Inferior parietal cortex (tissue), 1 donor: ENCODE data around the gene MT1H.

Experiments
- DNase-seq: peaks from one replicate; pipeline ENCODE4 v3.0.0-alpha.2; 2016; ENCODE audit errors: extremely low spot score

Gene MT1H

DNA sequence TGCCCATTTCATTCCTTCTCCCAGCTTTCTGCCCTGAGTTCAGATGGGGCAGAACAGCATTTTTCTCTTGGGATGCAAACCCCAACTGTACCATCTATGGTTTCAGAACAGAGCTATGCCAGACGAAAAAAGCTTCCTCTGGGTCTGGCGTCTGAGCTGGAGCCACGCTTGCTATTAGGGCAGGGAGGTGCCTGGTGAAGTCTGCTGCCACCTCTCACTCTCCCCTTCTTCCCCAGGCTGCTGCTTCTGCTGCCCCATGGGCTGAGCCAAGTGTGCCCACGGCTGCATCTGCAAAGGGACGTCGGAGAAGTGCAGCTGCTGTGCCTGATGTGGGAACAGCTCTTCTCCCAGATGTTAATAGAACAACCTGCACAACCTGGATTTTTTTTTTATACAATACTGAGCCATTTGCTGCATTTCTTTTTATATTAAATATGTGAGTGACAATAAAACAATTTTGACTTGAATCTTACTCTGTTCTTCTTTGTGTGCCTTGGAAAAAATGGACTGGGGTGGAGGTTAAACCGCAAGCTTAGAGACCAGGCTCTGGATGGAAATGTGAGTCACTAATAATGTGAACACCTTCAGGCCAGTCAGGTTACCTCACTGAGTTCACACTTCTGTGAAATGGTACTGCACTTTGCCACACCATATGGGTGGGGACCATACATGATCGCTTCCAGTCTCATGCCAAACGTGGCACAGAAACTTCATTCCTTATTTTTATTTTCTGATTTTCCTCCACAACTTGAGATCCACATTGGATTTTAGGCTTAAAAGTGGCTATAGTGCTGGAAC lies 32.8 kb upstream of the MT1H start:
- DNase-seq, result no peak

DNA sequence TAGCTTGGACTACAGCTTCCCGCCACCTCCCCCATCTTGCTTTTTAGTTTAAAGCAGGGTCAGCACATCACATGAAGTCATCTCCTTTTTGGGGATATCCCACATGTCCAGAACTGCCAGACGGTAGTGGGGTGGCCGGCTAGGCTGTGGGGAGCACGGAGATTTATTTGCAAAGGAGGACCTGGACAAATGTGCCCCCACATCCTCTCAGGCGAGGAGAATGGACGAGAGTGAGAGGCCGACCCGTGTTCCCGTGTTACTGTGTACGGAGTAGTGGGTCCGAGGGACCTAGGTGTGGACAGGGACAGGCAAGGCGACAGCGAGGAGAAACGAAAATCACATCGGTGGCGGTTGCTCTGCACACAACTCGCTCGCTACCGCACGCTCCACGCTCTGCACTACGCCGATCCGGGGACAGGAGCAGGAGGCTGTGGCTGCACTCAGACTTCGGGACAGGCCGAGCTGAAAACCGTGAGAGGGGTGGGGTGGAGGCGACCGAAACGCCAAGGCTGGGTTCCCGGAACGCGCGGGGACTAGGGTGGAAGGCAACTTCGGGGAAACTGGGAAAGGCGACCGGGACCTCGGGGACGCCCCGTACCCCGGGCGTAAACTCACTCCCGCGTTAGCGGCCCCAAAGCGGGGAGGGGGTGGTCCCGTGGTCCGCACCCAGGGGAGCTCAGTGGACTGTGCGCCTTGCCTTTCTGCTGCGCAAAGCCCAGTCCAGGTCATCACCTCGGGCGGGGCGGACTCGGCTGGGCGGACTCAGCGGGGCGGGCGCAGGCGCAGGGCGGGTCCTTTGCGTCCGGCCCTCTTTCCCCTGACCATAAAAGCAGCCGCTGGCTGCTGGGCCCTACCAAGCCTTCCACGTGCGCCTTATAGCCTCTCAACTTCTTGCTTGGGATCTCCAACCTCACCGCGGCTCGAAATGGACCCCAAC lies 31.5 kb upstream of the MT1H start, which contains the start of gene MT1A:
MT1A (plus strand) TSS at position 853 of the 937 bp plus-strand sequence; CDS start at position 926, 73 bp downstream.
- no peak for DNase-seq

DNA sequence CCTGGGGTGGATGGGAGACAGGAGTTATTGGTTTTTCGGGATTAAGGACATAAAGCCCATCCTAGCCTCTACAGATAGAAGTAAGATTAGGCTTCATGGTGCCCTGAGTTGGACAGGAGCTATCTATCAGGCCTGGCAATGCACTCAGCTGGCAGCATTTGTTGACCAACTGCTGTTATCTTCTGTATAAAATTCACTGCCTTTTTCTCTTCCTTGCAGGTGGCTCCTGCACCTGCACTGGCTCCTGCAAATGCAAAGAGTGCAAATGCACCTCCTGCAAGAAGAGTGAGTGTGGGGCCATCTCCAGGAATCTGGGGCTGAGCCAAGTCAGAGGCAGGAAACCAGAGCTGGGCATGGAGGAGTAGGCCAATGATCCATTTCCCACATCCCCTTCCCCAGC lies 30.6 kb upstream of the MT1H start:
- no peak for DNase-seq

DNA sequence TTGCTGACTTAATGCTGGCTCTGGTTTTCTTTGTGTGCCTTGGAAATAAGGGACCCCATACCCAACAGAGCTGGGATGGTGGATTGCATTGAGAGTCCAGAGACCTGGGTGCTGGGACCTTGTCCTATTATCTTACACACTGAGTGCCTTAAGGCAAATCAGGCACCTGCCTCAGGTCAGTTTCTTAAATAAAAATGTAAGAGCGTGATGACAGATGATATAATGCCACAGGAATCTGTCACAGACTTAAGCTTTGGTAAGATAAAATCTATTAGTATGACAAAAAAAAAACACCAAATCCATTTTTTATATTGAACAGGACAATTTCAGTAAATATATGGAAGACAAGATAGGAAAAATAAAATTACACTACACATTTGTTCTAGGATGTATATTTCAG lies 29.5 kb upstream of the MT1H start:
- DNase-seq, result no peak

DNA sequence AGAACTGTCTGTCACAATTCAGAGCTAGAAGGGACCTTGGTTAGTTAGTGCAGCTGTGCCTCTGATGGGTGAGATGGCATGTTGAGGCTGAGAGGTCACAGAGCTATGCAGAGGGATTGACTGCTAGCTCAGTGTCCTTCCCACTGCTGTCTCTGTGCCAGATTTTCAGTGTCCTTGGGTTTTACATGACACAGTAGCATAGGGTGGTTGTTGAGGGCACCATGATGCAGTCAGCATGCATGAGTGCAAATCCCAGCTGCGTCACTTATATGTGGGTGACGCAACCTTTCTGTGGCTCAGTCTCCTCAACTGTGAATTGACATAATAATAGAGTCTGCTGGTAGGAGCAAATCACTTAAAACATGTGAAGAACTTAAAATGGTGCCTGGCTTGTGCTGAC lies 28.4 kb upstream of the MT1H start:
- DNase-seq, result no peak

DNA sequence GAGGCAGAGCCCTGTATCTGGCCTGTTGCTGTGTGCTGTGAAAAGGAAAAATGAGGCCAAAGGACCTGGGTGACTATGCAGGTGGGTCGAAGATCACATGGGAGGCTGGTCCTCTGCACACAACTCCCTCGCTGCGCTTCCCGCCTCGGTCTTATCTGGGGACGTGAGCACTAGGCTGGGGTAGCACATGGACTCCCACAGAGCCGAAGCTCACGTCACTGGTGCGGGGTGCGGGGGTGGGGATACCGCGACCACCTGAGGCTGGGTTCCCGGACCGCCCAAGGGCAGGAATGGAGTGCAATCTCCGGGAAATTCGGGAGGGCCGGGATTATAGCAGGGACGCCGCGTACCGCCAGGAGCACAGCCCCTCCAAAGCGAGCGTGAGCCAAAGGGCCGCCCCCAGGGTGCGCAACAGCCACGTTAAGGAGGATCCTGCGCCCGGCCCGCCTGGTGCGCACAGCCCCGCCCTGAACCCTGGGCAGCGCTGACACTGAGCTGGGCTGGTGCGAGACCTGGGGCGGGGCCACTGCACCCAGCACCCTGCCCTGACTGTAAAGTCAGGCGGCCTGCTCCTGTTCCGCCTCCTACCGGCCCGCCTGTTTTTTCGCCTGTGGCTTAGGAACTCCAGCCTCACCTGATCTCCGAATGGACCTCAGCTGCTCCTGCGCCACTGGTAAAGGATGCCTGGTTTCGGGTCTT lies 26.4 kb upstream of the MT1H start:
- DNase-seq, result no peak

DNA sequence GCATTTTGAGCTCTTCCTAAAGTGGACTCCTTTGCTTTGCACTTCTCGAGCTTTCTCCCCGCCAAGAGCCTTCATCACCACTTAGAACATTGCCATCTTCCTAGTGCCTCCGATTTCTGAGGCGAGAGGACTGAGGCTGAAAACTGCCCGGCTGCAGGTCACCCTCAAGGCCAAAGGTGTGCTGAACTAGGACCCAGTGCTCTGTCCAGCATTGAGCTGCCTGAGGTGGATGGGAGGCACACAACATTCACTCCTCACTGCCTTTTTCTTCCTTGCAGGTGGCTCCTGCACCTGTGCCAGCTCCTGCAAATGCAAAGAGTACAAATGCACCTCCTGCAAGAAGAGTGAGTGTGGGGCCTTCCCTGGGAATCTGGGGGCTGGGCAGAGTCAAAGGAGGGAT lies 25.8 kb upstream of the MT1H start:
- DNase-seq, result no peak

DNA sequence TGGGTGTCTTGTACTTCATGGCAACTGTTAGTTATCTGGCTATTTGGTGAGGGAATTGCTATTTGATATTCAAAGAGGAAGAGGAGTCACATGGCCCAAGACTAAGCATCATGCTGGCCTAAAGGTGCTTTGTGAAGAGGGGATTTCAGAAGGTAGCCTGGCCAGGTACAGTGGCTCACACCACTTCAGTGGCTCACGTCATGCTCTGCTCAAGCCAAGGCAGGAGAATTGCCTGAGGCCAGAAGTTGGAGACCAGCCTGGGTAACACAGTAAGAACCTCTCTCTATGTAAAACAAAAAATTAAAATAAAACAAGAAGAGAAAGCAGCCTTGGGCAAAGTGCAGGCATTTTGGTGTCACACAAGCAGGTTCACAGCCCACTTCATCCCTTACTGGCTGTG lies 24.3 kb upstream of the MT1H start:
- no peak for DNase-seq

DNA sequence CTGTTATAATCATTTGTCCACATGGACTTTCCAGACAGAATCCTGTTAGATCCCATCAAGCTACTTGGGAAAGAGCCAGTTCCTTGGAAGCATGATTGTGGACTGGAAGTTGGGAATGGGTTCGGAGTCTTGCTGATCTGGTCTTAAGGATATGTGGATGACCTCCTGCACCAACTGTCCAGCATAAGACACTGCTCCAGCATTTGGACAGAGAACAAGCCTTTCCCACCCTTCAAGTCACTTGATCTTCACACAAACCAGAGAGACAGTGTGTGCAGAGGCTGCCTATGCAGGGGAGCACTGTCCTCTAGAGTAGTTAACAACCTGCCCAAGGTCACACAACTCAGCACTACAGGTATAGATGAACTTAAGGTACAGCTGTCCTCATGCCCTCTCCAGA lies 23.8 kb upstream of the MT1H start:
- no peak for DNase-seq

DNA sequence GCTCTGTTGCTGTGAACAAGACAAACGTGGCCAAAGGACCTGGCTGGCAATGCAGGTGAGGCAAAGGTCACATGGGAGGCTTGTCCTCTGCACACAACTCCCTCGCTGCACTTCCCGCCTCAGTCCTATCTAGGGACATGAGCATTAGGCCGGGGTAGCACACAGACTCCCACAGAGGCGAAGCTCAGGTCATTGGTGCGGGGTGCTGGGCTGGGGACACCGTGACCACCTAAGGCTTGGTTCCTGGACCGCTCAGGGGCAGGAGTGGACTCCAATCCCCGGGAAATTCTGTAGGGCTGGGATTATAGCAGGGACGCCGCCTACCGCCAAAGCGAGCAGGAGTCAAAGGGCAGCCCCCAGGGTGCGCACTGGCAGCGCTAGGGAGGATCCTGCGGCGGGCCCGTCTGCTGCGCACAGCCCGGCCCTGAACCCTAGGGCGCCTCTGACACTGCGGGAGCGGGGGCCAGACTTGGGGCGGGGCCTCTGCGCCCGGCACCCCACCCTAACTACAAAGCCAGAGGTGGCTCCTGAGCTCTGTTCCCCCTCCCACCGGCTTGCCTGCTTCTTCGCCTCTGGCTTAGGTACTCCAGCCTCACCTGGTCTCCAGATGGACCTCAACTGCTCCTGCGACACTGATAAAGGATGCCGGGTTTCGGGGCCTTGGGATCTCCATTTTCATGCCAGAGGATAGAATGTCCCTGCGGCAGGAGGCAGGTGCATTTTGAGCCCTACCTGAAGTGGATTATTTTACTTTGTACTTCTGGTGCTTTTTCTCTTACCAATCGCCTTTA lies 21.8 kb upstream of the MT1H start:
- DNase-seq, result no peak

DNA sequence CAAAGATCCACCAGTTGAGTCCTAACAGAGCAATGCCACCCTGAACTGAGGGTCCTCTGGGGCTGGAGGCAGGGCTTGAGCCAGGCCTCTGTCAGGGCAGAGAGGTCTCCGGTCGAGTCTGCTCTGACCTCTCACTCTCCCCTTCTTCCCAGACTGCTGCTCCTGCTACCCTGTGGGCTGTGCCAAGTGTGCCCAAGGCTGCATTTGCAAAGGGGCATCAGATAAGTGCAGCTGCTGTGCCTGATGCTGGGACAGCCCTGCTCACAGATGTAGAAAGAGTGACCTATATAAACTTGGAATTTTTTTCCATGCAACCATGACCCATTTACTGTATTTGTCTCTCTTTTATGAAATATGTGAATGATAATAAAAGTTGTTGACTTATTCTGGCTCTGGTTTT lies 20.3 kb upstream of the MT1H start:
- DNase-seq, result no peak

DNA sequence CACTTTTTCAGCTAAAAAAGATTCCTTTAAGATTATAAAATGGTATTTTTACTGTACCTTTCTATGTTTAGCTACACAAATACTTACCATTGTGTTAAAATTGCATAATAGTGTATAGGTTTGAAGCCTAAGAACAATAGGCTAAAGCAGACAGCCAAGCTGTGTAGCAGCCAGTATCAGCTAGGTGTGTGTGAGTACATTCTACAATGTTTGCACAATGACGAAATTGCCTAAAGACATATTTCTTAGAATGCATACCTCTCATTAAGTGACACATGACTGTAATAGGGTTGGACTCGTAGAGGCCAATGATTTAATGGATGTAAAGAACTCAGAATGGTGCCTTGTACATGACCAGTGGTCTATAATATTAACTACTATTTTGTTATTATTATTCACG lies 19.8 kb upstream of the MT1H start:
- no peak for DNase-seq

DNA sequence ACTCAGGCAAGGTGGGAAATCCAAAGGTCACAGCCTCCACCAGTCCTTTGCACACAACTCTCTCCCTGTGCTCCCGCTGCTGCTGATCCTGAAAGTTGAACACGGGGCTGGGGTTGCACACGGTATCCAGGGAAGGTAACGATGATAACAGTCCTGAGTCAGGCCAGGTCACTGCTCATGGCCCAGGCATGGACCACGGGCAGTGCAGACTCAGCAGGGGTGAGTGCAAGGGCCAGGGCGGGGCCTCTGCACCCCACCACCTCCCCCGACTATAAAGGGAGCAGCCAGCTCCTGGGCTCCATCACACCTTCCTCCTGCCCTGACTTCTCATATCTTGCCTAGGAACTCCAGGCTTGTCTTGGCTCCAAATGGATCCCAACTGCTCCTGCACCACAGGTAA lies 18.0 kb upstream of the MT1H start, which contains the start of gene MT1B:
MT1B (plus strand) TSS at position 301 of the 400 bp plus-strand sequence; CDS start at position 369, 68 bp downstream.
- no peak for DNase-seq

DNA sequence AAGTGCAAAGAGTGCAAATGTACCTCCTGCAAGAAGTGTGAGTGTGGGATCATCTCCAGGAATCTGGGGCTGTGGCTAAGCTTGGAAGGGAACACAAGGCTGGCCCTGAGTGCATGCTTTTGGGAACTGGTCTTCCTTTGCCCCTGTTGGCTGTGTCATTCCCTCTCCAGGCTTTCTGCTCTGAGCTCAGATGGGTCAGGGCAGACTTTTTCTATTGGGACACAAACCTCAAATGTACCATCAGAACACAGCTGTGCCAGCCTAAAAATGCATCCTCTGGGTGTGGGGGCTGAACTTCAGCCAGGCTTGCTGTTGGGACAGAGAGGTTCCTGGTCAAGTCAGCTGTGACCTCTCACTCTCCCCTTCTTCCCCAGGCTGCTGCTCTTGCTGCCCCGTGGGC lies 17.0 kb upstream of the MT1H start:
- DNase-seq, result no peak

DNA sequence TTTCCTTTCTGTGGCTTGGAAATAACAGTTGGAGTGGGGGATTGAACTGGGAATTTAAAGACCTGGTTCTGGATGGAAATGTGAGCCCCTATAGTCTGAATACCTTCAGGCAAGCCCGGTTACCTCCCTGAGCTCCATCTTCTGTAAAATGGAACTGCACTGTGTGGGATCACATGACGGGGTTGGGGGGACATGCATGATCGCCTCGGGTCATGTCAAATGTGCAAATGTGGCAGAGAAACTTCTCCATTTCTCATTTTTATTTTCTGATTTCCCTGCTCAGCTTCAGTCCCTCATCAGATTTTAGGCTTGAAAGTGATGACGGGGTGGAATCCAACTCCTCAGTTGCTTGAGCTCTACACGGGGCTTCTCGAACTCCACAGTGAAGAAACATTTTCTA lies 16.4 kb upstream of the MT1H start:
- DNase-seq, result no peak

DNA sequence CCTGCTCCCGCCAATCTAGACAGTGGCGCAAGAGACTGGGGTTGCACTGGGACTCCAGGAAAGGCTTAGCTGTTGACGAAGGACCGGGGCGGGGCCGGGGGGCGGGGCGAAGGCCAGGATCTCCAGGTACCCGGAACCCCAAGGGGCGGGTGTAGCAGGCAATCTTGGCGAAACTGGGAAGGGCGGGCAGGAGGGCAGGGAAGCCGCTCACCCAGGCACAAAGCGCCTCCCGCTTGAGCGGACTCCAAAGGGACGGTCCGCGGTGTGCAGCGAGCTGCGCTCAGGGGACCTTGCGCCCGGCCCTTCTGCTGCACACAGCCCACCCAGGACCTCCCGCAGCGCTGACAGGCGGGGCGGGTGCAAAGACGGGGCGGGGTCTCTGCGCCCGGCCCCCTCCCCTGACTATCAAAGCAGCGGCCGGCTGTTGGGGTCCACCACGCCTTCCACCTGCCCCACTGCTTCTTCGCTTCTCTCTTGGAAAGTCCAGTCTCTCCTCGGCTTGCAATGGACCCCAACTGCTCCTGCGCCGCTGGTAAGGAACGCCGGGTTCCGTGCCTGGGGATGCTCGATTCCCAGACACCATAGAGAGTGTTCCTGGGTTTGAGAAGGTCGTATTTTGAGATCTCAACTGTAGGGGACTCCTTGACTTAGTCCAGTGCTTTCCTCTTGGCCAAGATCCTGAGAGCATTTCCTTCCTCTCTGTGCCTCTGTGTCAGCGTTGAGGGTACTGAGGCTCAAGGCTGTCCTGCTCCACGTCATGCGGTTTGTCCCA lies 11.9 kb upstream of the MT1H start, which contains the start of gene MT1F:
MT1F (plus strand) TSS at position 405 of the 772 bp plus-strand sequence; CDS start at position 505, 100 bp downstream.
- no peak for DNase-seq

DNA sequence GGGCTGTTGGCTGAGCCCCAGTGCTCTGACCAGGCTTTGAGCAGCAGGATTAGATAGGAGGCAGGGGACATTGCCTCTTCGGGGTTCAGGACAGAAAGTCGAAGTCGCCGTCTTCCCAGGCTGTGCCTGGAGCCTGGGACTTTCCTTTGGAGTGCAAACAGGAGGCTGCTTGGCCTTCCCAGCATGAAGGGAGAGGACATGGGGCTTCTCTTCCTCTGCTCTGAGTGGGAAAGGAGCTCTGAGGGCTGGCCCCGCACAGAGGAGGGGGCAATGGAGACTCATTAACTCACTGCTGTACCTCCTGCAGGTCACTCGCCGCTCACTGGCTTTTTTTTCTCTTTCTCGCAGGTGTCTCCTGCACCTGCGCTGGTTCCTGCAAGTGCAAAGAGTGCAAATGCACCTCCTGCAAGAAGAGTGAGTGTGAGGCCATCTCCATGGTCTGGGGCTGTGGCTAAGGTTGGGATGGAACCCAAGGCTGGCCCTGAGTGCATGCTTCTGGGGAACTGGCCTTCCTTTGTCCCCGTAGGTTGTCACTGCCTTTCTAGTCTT lies 11.2 kb upstream of the MT1H start:
- DNase-seq, result no peak

DNA sequence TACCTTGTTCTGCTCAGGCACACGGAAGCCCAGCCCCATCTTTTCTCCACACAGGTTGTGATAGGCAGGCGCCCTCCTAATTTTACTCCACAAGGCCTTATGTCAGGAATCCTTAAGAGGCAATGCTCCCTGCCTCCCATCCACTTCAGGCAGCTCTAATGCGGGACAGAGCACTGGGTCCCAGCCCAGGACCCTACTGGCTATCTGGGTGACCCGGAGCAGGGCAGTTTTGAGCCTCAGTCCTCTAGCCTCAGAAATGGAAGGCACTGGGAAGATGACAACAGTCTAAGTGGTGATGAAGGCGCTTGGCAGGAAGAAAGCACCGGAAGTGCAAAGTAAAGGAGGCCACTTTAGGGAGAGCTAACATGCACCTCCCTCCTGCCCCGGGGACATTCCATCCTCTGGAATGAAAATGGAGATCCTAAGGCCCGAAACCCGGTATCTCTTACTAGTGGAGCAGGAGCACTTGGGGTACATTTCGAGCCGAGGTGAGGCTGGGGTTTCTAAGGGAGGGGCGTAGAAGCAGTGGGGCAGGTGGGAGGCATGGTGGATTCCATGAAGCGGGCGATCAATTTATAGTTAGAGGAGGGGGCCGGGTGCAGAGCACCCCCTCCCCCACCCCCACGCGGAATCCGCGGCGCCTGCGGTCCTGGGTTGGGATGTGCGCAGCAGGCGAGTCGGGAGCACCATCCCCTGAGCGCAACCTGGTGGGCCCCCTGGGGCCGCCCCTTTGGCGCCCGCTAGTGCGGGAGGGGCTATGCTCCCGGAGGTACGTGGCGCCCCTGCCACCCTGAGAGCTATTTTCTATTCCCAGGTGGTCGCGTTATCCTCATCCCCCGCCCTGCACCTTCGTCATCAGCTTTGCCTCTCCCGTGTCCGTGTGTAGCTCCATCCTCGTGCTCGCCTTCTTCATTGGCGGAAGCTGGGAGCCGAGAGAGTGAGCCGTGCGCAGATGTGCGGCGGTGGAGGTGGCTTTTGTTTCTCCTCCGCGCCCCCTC lies 7.0 kb upstream of the MT1H start:
- no peak for DNase-seq

DNA sequence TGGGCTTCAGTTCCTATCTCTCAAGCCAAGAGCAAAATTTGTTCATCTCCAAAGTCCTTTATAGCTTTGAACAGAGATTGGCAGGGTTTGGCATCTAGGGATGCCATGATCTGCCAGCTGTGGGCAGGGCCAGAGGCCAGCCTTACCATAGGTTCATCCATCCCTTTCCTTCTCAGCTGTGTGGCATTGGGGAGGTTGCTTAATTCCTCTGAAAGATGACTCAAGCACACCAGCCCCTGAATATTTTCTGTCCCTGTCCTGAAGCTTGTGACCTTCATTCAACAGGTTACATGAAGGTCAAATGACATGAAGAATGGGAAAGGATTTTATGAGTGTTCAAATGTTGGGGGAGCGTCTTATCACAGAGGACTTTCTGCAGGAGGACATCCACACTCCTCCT lies 5.1 kb upstream of the MT1H start:
- no peak for DNase-seq
